DND-41 (cell line): ENCODE results near the gene CAPN14.

ENCODE experiments used
- CTCF ChIP-seq: IDR thresholded peaks from 2 replicates; pipeline ENCODE4 v1.5.1; 2012; ENCODE audit warnings: borderline replicate concordance, low read length, moderate library complexity, mild to moderate bottlenecking; ENCODE audit not compliant: poor library complexity, severe bottlenecking; ENCODE audit errors: extremely low read depth
- EZH2 ChIP-seq: IDR thresholded peaks from 3 replicates; pipeline ENCODE4 v1.6.1; 2012; ENCODE audit warnings: borderline replicate concordance, low read depth, mild to moderate bottlenecking, moderate library complexity, low read length, inconsistent platforms; ENCODE audit not compliant: severe bottlenecking

GRCh38 chr2:31200972-31201371 is 16.3 kb downstream of the CAPN14 start:
- no peak for TF ChIP-seq CTCF
- TF ChIP-seq EZH2 = no peak
